AG04450 (cell line): ENCODE results near the gene NEDD8. TPM values are rescaled to one million over a fixed set of nuclear protein-coding genes. Genes with fewer than 3 reads are reported as not detected.

ENCODE experiments used
- CTCF ChIA-PET: fragments of 300-600, 350-600 bp; formaldehyde crosslinking; extraction: SDS; loops from one replicate; lab custom pipeline; 2022; ENCODE audit warnings: antibody characterized with exemption, inconsistent platforms; lab: Charles Lee
- POLR2A ChIA-PET: fragments of 350-600 bp; formaldehyde crosslinking; extraction: SDS; loops from one replicate; lab custom pipeline; 2021; ENCODE audit warnings: antibody characterized with exemption, inconsistent platforms; lab: Yijun Ruan, JAX
- DNase-seq: peaks from one replicate; pipeline ENCODE4 v3.0.0-alpha.2; 2011; ENCODE audit warnings: low read depth, low spot score
- H3K27ac ChIP-seq: one replicate; pipeline ENCODE4 v1.5.1; 2012; ENCODE audit warnings: low read depth, low read length, control low read depth
- H3K27me3 ChIP-seq: one replicate; pipeline ENCODE4 v1.6.0; 2012; ENCODE audit warnings: low read length; ENCODE audit not compliant: control insufficient read depth, insufficient read depth
- H3K4me3 ChIP-seq: 2 replicates; pipeline ENCODE4 v1.5.1; 2011; ENCODE audit warnings: mild to moderate bottlenecking, low read depth, low read length, control low read depth
- H3K9me3 ChIP-seq: 2 replicates; pipeline ENCODE4 v1.5.1; 2012; ENCODE audit warnings: low read length; ENCODE audit not compliant: control insufficient read depth, insufficient read depth
- polyA plus RNA-seq: library from polyadenylated mRNA; depleted of rRNA; stranded (reverse); fragments of >200 nt; gene quantifications from 2 replicates; pipeline ENCODE4 v1.2.3, GENCODE V29; 2011
- TF ChIP-seq, protein P1 (sequence below): IDR thresholded peaks from 2 replicates; pipeline ENCODE4 v1.5.1; 2011; ENCODE audit warnings: low read depth, low read length, control low read depth, inconsistent platforms

The NEDD8 gene
- polyA plus RNA-seq, 1 experiment: 363 TPM

DNA sequence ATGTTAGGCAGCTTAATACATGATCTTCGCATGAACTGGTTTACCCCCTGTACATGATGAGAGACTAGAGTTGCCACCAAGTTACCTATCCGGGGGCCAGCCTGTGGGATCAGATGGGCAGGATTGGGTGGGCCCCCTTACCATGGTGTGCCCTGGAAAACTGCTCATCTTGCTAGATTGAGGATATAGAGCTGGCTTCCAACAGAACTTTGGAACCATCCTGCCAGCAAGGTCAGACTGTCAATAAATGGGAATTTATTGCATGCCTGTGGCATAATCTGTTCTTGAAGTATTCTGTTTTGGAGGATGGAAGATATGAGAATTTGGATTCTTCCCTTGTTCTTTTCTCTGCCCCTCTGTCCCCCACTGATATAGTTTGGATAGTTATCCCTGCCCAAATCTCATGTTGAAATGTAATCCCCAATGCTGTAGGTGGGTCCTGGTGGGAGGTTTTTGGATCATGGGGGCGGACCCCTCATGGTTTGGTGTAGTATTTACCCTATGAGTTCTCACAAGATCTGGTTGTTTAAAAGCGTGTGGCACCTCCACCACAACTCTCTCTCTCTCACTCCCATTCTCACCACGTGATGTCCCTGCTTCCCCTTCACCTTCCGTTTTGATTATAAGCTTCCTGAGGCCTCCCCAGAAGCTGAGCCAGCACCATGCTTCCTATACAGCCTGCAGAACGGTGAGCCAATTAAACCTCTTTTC is 33.2 kb downstream of the NEDD8 start:
- no peak overlapping the region for H3K4me3 ChIP-seq
- TF ChIP-seq, protein P1, sequence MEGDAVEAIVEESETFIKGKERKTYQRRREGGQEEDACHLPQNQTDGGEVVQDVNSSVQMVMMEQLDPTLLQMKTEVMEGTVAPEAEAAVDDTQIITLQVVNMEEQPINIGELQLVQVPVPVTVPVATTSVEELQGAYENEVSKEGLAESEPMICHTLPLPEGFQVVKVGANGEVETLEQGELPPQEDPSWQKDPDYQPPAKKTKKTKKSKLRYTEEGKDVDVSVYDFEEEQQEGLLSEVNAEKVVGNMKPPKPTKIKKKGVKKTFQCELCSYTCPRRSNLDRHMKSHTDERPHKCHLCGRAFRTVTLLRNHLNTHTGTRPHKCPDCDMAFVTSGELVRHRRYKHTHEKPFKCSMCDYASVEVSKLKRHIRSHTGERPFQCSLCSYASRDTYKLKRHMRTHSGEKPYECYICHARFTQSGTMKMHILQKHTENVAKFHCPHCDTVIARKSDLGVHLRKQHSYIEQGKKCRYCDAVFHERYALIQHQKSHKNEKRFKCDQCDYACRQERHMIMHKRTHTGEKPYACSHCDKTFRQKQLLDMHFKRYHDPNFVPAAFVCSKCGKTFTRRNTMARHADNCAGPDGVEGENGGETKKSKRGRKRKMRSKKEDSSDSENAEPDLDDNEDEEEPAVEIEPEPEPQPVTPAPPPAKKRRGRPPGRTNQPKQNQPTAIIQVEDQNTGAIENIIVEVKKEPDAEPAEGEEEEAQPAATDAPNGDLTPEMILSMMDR: no peak
- DNase-seq: no peak
- H3K9me3 ChIP-seq: peaks cover 5% of the 10 kb centered on the region
- H3K27ac ChIP-seq: no peak overlapping the region
- CTCF ChIA-PET: interaction anchor here (1.0 kb wide), 1 partner anchor 38 kb away, joined by 4 read pairs; the partner anchor contains the start of gene IRF9
- no peaks in the 10 kb centered on the region for H3K27me3 ChIP-seq
- POLR2A ChIA-PET: interaction anchor here (0.5 to 1.2 kb wide), 3 partner anchors 14 to 98 kb away, joined by 6 to 11 read pairs (median 8); partner anchors contain the start of gene CHMP4A

DNA sequence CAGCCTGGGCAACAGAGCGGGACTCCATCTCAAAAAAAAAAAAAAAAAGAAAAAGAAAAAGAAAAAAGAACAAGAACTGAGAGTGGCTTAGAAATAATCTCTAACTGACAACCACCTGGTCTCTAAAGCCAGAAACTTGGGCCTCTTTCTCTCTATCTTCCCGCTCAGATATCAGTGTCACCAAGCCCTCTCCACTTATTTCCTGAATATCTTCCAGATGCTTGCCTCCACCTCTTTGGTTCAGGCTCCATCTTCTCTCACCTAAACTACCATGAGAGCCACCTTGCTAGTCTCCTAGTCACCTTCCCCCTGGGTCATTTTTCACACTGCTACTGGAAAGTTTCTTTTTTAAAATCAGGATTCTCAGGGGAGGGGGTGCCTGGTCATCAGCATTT is 35.1 kb downstream of the NEDD8 start:
- TF ChIP-seq, protein P1: no peak
- H3K9me3 ChIP-seq: peaks cover 5% of the 10 kb centered on the region
- no peak overlapping the region for H3K4me3 ChIP-seq
- DNase-seq: no peak
- CTCF ChIA-PET: interaction anchor here (0.6 to 3.5 kb wide), 5 partner anchors 36 to 233 kb away, joined by 3 to 24 read pairs (median 4); partner anchors contain the start of gene IRF9
- POLR2A ChIA-PET: interaction anchor here (0.9 kb wide), 1 partner anchor 50 kb away, joined by 4 read pairs; no protein-coding TSS in a partner anchor
- H3K27me3 ChIP-seq: no peaks in the 10 kb centered on the region
- no peak overlapping the region for H3K27ac ChIP-seq

DNA sequence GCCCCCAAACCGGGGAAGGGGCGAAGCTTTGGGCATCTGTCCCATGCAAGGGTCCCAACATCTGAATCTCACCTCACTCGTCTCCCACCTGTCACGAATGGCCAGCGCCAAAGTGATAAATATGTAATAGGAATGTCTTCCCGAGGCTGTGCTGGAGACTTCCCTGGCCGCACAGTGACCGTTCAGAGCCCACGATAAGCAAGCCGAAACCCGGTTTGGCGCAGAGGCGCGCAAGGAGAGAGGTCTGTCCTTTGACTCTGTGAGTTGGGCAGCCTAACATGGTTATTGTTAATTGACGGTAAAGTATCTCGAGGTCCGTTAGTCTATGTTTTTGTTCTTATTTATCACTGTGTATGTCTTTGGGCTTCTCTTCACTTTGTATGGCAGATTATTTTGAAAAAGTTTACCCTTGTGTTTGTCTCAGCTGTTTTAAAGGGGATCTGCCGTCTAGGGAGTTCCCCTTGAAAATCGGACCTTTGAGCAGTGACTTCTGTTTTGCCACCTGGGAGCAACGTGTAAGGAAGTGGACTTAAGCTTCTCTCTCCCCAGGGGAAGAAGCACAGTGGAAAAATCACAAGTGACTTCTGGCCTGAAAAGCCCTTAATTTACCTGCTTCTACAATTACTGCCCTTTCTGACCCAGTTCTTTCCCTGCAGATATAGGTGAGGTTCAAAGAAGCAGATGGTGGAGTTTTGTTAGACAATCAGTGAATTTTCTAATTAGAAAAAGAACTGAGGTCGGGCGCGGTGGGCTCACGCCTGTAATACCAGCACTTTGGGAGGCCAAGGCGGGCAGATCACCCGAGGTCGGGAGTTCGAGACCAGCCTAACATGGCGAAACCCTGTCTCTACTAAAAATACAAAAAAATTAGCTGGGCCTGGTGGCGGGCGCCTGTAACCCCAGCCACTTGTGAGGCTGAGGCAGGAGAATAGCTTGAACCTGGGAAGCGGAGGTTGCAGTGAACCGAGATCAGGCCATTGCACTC is 35.8 kb downstream of the NEDD8 start:
- Histone ChIP-seq H3K4me3 (peak overlapping the region; percentile 87), H3K27me3 (no peaks in the 10 kb centered on the region), H3K27ac (peak overlapping the region; percentile 94), H3K9me3 (peaks cover 1% of the 10 kb centered on the region)
- TF ChIP-seq, protein P1: no peak
- CTCF ChIA-PET: interaction anchor here (0.6 to 3.5 kb wide), 8 partner anchors 35 to 234 kb away, joined by 3 to 24 read pairs (median 4); partner anchors contain the start of genes IRF9 and TINF2
- POLR2A ChIA-PET: interaction anchor here (0.7 to 1.3 kb wide), 12 partner anchors 9 to 104 kb away, joined by 3 to 12 read pairs (median 4); partner anchors contain the start of genes CHMP4A, DCAF11, EMC9 and MDP1
- no peak for DNase-seq

DNA sequence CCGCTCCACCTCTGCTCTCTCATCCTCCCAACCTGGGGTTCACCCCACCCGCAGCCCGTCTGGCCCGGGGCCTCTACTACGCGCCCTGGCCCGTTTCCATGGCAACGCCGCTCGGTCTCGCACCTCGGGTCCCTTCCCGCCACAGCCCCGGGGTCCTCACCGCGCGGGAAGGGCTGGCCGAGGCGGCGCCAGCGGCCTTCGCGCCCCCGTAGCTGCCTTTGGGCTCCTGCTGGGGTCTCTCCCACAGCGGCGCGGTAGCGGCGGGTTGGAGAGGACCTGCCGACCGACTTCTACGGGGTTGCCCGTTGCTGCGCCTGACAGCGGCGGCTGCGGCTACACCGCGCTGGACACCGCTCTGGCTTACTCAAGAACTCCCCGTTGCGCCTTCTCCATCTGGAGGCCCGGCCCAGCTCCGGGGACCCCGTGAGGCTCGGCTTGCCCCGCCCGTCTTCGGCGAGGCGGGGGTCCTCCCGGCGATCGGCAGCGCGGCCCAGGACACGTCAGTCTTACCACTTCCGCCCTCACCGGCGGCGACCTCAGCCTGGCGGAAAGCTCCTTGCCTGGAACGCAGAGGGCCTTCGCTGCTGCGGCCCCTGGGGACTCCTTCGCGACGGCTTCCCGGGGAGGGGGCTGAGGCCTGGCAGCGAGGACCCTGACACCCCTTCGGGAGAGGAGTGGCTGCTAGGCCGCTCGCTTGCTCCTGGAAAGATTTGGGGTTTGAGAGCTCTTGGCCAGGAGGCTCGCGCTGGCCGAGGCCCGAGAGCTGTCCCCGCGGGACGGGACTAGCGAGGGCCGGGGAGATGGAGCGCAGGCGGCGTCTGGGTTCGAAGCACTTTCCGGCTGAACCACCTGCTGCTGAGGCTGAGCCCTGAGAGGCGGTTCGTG is 36.7 kb downstream of the NEDD8 start, which contains the start of gene TM9SF1:
Gene TM9SF1 (minus strand): TSS at position 256 of the 885 bp plus-strand sequence. CDS start 422 bp downstream, outside the sequence.
- DNase-seq: peak; percentile 64
- TF ChIP-seq, protein P1: no peak
- CTCF ChIA-PET: interaction anchor here (0.8 to 3.5 kb wide), 7 partner anchors 34 to 138 kb away, joined by 3 to 24 read pairs (median 4); partner anchors contain the start of genes IRF9 and TINF2
- H3K9me3 ChIP-seq: no peaks in the 10 kb centered on the region; the same call in 1 of the 2 replicates
- peak within 1 kb of the TSS; percentile 87 for H3K4me3 ChIP-seq
- H3K27ac ChIP-seq: peak within 1 kb of the TSS; percentile 94
- POLR2A ChIA-PET: interaction anchor here (0.6 to 1.3 kb wide), 15 partner anchors 8 to 893 kb away, joined by 3 to 12 read pairs (median 3); partner anchors contain the start of genes CHMP4A, DCAF11, EMC9 and MDP1
- H3K27me3 ChIP-seq: no peaks in the 10 kb centered on the region
